Measurements from ENCODE around the gene GRB7. TPM values are rescaled to one million over a fixed set of nuclear protein-coding genes. Genes with fewer than 3 reads are reported as not detected.
A peak's percentile ranks its signal among the peaks of the same experiment; 100 is the strongest.

GRB7 gene
- total and polyA plus RNA-seq, 2 donors (not counting 1 experiment from before 2014, with no cell fraction given): 0.81 to 0.84 TPM

- intact Hi-C loops (cut with micrococcal nuclease): loop anchor here (1.0 to 10.0 kb wide), 5 partner anchors 14 to 168 kb away; partner anchors contain the start of genes LRRC3C and ORMDL3
- H3K27me3 Mint-ChIP-seq: no peaks in the 10 kb centered on the region
- H3K4me1 Mint-ChIP-seq: peaks cover 77% of the 10 kb centered on the region
- H3K4me3 Mint-ChIP-seq: peak overlapping the region; percentile 84
- Histone ChIP-seq H4K20me1 (ENCODE audit: control insufficient read depth, insufficient read depth, low read length, poor library complexity, severe bottlenecking) (no peaks in the 10 kb centered on the region), H3K79me2 (ENCODE audit: control insufficient read depth, insufficient read depth, low read length) (peaks cover 34% of the 10 kb centered on the region), H3K4me1 (ENCODE audit: control insufficient read depth in 2 of 2, insufficient read depth in 2 of 2, low read length in 2 of 2) (peaks cover 70 to 79% of the 10 kb centered on the region in 2 donors), H3K27me3 (replicated peaks in 1 of 4; ENCODE audit: control extremely low read depth in 1 of 4, control insufficient read depth in 3 of 4, insufficient read depth in 4 of 4, low read length in 3 of 4) (no peaks in the 10 kb centered on the region), H3K9ac (ENCODE audit: low read length) (peak overlapping the region; percentile 53), H3K4me2 (replicated peaks; ENCODE audit: low read depth, low read length, poor library complexity, severe bottlenecking) (peak overlapping the region; percentile 89), H3K36me3 (replicated peaks in 1 of 2; ENCODE audit: control extremely low read depth in 1 of 2, control insufficient read depth in 1 of 2, extremely low read depth in 1 of 2, insufficient read depth in 2 of 2, low read length in 1 of 2) (peaks cover 0 to 9% of the 10 kb centered on the region in 2 experiments), H2AFZ (ENCODE audit: insufficient read depth, low read depth, low read length, poor library complexity, severe bottlenecking) (no peak overlapping the region), H3K4me3 (ENCODE audit: control extremely low read depth in 1 of 5, extremely low read depth in 1 of 5, insufficient read depth in 1 of 5, low read depth in 2 of 5, low read length in 4 of 5) (peak overlapping the region in 3 of 5 experiments; percentile 18 to 63 (median 56)), H3K27ac (ENCODE audit: low read length in 2 of 2) (peak overlapping the region; percentile 100), H3K9me3 (ENCODE audit: control extremely low read depth in 1 of 3, control insufficient read depth in 2 of 3, insufficient read depth in 1 of 3, low read length in 2 of 3) (peaks cover 0 to 5% (median 0%) of the 10 kb centered on the region in 3 donors)
- H3K27ac Mint-ChIP-seq: peak overlapping the region; percentile 97
- 11% methylated on average over 2 of the region's 7 CpGs for WGBS (ENCODE audit: insufficient coverage)
- POLR2A ChIA-PET: interaction anchor here (0.7 to 3.1 kb wide), 18 partner anchors 8 to 224 kb away, joined by 3 to 58 read pairs (median 6); partner anchors contain the start of genes IKZF3, MIEN1, PGAP3 and PSMD3
- no peak for TF ChIP-seq EZH2 (IDR thresholded peaks at IDR 0.05; ENCODE audit: borderline replicate concordance, insufficient read depth, low read depth, low read length, poor library complexity, severe bottlenecking)
- no peak for TF ChIP-seq CTCF (IDR thresholded peaks at IDR 0.05)
- ATAC-seq (ENCODE audit: low read depth): no peak
- peaks cover 2% of the 10 kb centered on the region for H3K9me3 Mint-ChIP-seq (ENCODE audit: insufficient read depth)
- DNase-seq: no peak
- CTCF ChIA-PET: interaction anchor here (0.8 to 3.6 kb wide), 17 partner anchors 8 to 135 kb away, joined by 3 to 32 read pairs (median 10); partner anchors contain the start of genes IKZF3 and MIEN1
Measured at GRCh38 chr17:39756380-39757079, 18.8 kb downstream of the GRB7 start.

All from B cell (primary cell).